ENCODE measurements around the gene CCDC3.
A peak's percentile ranks its signal among the peaks of the same experiment; 100 is the strongest.
"Not testable (repeated sequence)": the region's sequence is repeated elsewhere in the genome, so short reads cannot be mapped to it uniquely, and the experiment has no call there.

The CCDC3 gene

DNA sequence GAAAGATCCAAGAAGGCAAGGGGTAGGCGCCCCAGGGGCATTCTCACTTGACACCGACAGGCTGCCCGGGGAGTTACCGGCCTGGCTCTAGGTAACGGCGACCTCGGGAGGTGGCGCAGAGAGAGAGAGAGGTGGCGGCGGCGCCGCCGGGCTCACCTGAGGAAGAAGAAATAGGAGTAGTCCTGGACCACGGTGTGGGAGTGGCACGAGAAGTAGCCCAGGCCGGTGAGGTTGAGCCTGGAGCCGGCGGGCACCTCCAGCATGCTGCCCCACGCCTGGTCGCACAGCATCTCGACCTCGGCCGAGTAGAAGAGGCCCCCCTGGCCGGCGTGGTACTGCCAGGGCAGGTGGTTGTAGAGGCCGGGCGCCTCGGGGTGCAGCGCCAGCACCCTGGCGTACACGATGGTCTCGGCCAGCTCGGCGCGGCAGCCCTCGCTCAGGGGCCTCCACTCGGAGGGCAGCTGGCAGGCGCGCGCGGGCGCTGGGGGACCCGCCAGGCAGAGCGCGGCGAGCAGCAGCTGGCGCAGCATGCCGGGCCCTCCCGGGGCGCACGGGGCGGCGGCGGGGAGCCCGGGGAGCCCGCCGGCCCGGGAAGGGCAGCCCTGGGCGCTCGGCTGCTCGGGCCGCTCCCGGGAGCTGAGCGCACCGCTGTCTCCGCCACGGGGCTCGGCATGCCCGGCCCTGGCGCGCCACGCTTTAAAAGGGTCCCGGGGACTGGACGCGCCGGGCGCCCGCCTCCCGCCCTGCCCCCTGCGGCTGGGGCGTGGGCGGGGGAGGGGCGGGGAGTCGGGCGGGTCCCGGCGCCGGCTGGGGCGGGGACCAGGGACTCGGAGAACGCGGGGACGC lies at the start of gene CCDC3:
Gene CCDC3 (minus strand): TSS at position 673 of the 846 bp plus-strand sequence. CDS start 143 bp downstream, at position 530.
- DNase-seq: peak in 2 of 3 experiments; percentile 57 to 60

DNA sequence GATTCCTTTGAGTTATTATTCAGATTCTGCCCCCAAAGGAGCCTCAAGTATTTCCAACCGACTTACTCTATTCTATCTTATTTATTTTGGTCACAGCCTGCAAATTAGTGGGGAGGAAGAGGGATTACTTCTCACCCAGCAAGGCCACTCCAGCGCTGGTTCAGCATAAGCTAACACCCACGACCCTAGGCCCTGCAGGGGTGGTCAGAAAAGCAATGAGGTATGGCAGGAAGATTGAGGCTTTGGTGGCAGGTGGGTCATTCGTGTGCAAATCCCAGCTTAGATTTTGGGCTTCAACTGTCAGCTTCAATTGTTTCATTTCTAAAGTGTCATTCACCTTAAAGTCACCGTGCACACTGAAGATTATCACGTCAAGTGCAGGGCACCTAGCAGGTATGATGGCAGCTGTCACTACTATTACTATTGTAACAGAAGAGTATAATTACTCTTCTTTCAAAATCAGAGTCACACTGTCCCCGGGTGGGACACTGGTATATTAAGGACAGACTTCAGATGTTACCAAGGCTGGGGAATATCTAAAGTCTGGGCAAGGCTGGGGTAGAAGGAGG lies 49.7 kb upstream of the CCDC3 start:
- DNase-seq: no peak

DNA sequence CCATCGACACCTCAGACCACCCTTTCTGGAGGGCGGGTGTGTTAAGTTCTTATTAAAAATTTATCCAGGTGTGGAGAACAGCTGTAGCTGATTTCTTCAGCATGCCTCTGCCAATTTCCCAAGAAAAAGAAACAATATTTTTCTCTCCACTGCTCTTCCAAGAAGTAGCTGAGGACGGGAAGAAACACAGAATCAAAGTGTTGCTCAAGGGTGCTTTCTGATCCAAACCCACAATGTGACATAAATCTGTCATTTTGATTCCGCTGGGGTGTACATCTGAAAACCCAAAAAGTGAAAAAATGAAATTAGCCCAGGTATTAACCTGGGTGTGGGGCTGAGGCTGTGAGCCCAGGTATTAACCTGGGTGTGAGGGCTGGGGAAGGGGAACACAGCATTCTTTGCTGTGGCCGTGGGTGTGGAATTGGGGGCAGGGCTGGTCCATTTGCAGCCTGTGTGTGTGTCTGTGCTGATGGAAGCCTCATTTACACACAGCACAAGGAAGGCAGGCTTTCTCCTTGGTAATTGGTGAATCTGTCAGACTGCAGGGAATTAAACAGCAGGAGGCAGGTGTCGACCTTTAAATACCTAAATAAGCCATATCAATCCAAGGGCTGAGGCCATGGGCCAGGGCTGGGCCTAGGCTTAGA lies 48.4 kb upstream of the CCDC3 start:
- peak in 1 of 3 experiments; percentile 26 for DNase-seq

DNA sequence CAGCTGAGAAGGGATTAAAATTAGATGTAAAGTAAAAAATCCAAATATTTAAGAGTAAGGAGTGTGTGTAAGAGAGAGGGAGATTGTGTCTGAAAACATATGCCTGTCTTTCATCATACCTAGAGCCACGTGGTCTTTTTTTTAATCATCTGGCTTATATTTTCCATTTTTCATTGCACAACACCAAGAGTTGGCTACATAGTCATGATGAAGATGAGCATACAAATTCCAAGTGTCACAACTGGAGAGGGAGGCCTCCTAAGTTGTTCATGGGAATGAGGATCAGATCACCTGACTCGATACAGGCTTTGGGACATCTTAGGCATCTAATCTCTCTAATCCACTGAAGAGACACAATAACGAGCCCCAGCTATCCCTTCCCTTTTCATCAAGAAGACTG lies 47.2 kb upstream of the CCDC3 start:
- DNase-seq: no peak

DNA sequence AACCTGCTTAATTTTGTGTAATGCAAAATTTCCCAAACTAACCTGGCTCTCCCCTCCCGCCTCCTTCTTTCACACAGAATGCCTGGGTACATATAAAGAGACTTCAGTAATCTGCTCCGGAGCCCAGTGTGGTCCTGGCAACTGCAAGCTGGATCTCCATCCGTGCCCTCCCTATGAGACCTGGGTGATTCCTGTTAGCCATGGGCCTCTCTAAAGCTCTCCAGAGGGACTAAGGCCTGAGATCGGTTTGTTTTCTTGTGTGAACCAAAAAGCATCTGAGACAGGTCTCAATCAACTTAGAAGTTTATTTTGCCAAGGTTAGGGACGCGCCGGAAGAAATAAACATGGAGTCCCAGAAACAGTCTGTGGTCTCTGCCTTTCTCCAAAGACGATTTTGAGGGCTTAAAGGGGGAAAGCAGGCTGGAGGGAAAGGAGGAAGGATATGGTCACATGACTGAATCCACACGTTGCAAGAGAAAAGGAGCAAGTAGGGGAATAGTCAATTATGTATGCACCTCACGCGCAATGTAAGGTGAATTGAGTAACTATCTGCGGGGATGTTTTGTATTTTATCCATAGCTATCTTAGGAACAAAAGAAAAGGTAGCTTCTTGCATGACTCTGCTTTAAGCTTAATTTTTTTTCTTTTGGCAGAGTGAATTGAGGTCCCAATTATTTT lies 46.2 kb upstream of the CCDC3 start:
- no peak for DNase-seq

DNA sequence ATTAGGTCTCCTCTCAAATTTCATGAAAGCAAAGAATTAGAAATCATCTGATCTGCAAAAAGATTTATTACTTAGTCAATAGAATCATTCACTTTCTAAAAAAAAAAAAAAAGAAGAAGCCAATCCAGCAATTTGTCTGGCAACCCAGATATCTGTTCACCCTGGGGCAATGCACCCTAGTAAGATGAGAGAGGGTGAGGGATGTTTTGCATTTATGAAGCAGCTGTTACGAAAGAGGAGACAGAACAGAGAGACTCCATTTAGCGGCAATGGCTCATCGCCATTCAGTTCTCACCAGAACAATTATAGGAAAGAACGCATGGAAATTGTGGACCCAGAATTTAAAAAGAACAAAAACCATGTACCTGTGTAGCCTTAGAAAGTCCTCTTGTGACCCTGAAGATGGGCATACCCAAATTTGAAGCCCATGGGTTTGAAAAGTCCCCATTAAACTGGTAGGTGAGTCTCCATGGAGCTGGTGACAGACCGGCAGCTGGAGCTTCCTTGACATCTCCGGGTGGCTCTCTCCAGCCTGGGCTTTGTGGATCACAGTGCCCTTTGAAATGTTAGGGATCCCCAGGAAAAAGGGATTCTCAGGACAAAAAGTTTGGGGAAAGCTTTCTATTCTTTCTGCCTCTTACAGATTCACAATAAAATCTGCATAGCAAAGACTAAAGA lies 45.5 kb upstream of the CCDC3 start:
- DNase-seq: peak in 2 of 3 experiments; percentile 4 to 69

DNA sequence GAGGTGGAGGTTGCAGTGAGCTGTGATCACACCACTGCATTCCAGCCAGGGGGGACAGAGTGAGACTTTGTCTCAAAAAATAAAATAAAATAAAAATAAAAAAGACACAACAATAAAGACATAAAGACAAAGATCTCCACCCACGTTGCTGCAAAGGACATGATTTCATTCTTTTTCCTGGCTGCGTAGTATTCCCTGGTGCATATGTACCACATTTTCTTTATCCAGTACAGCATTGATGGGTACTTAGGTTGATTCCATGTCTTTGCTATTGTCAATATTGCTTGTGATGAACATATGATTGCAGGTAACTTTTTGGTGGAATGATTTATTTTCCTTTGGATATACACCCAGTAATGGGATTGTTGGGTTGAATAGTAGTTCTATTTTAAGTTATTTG lies 42.0 kb upstream of the CCDC3 start:
- no peak for DNase-seq

DNA sequence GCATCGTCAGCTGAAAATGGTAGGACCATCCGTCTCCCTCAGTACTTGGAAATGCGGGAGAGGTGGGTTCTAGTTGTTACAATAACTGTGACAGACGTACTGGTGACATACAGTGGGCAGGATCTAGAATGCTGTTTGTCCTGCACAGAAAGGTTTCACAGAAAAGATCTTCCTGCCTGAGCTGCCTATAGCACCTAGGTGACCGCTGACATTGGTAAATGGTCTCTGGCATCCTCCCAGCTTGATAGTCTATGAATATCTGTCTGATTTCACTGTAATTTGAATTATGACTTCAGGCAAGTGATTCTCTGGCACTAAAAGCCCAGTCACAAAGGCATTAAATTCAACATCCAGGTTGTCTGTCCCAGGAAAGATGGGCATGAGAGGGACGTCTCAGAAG lies 38.2 kb upstream of the CCDC3 start:
- no peak for DNase-seq

DNA sequence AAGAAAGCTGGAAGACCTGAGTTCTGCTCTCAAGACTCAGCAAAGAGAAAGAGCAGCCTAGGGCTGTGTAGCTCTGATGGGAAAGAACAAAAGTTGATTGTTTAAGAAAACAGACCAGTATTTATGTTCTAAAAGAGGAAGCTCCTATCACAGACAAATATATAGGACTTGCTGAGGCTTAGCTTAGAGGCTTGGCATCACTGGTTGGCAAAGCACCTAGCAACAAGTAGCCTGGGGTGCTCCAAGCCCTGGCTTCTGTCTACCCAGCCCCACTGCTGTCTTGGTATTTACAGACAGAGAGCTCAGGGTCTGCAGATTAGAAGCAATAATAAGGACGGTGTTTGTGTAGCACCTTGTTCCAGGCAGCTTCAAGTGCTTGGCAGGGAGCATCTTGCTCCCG lies 36.9 kb upstream of the CCDC3 start:
- DNase-seq: no peak

DNA sequence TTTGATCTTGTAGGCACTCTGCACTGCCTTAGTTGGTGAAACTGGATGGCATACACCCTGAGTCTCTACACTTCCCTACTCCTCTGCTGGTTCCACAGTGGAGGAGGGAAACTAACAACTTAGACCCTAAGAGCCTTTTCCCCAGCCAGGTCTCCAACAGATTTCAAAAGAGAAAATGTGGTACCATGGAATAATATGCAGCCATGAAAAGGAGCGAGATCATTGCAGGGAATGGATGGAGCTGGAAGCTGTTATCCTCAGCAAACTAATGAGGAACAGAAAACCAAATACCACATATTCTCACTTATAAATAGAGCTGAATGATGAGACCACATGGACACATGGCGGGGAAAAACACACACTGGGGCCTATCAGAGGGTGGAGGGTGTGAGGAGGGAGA lies 36.3 kb upstream of the CCDC3 start:
- DNase-seq: no peak

DNA sequence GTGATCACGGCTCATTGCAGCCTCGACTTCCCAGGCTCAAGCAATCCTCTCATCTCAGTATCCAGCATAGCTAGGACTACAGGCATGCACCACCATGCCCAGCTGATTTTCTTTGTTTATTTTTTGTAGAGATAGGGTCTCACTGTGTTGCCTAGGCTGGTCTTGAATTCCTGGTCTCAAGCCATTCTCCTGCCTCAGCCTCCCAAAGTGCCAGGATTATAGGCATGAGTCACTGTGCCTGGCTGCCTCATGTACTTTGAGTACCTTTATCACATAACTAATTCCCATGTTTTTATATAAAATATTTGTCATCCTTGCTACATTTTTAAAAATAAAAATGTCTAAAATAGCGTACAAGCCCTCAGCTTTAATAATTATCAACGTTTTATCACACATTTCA lies 35.3 kb upstream of the CCDC3 start:
- DNase-seq: no peak

DNA sequence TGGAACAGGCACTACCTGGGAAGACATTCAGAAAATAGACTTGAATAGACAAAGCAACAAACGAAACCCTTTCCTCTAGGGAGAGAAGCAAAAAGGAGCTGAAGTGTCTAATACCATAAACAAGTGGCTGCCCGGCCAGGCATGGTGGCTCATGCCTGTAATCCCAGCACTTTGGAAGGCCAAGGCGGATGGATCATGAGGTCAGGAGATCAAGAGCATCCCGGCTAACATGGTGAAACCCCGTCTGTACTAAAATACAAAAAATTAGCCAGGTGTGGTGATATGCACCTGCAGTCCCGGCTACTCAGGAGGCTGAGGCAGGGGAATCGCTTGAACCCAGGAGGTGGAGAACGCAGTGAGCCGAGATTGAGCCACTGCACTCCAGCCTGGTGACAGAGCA lies 34.2 kb upstream of the CCDC3 start:
- DNase-seq: not testable (repeated sequence)

DNA sequence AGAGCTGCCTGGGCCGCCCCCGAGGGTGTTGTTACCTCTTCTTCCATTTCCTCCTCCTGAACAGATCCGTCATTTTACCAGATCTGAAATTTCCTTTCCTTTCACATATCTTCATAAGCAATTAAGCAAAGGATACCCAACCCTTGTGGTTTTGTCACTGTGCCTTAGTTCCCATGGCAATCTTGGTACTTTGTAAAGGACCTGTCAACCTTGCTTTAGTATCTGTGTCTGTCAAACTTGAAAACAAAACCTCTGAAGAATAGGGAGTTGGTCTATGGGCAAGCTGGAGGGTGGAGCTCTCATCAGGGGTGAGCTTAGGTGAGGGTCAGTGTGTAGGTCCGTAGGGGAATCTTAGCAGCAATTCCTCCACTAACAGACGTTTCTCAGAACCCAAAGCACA lies 25.4 kb upstream of the CCDC3 start:
- DNase-seq: no peak

DNA sequence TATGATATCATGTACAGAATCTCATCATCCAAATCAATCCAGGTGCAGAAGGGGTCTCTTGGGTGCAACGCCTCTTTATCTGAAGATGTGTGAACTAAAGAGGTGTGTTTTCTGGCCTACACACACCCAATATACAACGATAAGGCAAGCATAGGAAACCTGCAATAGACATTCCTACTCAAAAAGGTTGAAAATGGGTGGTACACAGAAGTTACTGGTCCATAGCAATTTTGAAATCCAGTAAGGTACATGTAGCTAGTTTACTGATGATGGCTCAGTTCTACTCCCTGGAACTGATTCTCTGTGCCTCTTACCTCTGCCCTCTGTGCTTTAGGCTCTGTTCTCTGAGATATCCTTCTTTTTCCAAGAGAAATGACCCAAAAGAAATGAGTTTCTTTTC lies 22.2 kb upstream of the CCDC3 start:
- DNase-seq: no peak

DNA sequence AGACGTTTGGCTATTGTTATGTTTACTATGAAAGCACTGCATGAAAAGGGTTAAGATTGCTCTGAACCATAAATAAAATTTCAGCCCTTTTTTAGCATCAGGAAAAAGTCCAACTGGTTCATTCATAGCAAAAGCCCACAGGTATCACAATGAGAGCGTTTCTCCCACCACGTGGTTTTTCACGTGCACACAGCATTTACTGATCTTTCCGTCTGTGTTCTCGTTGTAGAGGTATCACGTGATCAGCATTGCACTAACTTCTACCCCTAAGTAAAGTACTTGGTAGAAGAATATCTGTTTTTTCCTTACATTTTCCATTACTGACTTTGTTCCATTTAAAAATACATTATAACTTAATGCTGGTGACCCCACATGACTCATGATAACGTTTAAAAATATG lies 17.8 kb upstream of the CCDC3 start:
- DNase-seq: no peak

DNA sequence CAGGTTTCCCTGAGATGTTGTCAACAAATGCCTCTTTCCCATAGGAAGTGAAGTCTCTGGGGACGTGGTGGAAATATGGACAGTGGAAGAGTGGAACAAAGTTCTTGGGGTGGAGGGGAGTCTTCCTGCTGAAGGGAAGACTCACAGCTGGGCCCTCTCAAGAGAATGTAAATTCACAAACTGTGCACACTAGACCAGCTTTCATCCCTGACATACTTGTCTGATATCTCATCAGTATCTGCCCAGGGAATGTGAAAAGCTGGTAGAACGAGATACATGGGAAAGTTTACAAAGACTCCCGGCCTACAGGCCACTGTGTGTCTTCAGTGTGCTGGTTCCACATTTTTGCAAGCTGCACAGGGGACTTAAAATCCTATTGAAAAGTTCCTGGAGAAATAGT lies 16.7 kb upstream of the CCDC3 start:
- DNase-seq: no peak

DNA sequence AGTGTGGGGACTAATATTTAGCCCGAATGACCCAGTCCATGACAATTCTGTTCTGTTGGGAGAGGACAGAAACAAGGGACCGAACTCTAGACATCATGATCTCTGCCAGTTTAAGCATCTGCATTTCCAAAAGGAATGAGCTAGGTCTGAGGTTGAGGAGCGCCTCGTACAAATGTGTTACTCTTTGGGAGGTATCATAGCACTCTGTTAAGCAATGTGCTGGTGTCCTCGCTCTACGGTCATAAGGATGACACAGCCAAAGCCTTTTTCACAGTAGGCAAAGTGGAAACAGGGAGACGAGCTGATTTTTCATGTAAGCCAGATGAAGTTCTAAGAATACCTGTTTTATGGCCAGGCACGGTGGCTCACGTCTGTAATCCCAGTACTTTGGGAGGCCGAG lies 15.4 kb upstream of the CCDC3 start:
- DNase-seq: no peak

DNA sequence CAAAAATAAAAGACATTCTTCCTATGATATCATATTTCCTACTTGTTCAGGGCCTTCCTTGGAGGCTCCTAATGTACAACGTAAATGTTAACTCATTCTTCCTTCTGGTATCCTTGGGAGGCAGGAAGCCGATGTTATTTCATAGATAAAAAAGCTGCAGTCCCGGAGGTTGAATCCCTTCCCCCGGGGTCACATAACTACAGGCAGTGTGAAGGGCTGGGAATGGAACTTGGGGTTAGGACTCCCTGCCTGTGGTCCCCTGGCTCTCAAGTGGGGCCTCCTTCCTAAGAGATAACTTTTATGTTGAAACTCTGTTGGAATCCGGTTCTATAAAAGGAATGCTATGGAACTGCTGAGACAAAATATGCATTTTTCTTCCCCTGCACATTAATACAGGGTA lies 14.9 kb upstream of the CCDC3 start:
- no peak for DNase-seq

DNA sequence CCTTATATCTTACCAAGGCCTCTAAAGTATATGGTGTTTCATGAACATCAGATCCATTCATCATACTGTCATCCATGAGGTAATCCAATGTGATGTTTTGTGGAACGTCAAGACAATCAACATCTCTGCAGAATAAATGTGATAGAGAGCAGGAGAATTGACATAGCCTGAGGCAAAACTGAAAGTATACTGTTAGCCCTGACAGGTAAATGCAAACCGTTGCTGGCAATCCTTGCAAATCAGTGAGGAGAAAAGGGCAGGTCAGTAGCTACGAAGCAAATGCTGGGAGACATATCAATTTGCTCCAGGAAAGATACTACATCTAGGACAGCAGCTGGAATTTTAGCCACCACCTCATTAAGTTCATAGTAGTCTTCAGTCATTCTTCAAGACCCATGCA lies 4.5 kb upstream of the CCDC3 start:
- no peak for DNase-seq

DNA sequence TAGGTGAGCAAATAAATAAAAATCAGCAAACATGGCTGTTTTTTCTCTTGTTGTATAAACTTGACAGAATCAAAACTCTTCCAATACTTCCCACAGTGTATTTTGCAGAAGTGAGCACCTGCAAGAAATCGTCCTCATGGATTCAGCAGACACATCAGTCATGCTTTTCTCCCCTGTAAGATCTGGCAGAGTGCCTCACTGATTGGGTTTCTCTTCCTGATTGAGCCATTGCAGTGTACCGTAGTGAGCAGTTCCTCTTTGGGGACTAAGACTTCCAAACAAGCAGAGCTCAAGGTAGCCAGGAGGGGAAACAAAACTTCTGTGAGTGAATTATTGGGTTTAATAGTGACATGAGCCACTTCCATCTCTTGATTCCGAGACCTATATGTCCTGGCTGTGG lies 2.2 kb upstream of the CCDC3 start:
- no peak for DNase-seq

DNA sequence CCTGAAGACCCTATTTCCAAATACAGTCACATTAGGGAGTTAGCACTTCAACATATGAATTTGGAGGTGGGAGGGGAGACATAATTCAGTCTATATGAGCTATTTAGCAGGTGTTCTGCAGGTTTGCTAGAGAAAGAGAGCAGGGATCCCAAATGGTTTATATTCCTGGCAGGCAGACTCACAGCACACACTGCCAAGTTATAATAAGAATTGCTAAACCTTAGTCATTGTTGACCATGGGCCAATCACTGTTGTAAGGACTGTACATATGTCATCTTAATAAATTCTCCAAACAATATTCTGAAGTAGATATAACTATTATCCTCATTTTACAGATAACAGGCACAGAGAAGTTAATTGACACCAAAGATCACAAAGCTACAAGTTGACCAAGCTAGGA lies 1.5 kb upstream of the CCDC3 start:
- no peak for DNase-seq

DNA sequence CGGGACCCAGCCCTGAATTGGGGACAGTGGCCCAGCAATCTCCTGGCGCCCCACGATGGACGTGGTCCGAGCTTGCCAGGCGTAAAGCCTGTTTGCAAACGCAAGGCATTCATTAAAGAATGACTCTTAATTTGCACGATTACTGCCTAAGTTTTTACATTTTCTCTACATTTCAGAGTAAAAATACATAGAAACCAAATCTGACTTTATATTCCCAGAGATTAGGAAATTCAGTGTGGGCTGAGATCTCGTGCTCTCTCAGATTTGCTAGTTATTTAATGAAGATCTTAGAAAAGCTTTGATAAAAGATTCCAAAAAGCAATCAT lies 337 bp upstream of the CCDC3 start:
- no peak for DNase-seq

DNA sequence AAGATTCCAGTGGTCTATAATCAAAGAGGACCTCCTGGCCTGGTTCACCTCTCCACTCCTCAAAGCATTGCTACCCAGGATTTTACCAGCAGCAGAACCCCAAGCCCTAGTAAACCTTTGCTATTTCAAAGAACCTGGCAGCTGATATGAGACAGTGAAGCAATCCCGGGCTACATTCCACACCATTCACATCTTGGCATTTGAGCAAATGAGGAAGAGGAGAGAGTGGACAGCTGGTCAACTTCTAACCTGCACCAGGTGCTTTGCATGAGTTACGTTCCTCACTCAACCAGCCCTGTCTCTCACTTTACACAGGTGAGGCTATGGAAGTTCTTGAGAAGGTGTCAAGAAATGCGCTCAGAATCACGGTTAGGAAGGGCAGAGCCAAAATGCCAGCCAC lies 1.1 kb downstream of the CCDC3 start:
- no peak for DNase-seq
